HFF-Myc (cell line): ENCODE measurements around the gene EP400.

Source experiments
- DNase-seq: peaks from one replicate; pipeline ENCODE4 v3.0.0-alpha.2; 2011; ENCODE audit warnings: low read depth; ENCODE audit errors: extremely low read depth
- H3K4me3 ChIP-seq: replicated peaks from 2 replicates; pipeline ENCODE4 v1.5.1; 2011; ENCODE audit warnings: low read depth, mild to moderate bottlenecking, control low read depth, low read length
- CTCF ChIP-seq: IDR thresholded peaks from 2 replicates; pipeline ENCODE4 v1.5.1; 2012; ENCODE audit warnings: mild to moderate bottlenecking, low read depth, low read length, control low read depth; ENCODE audit errors: missing control alignments

EP400 gene

DNA sequence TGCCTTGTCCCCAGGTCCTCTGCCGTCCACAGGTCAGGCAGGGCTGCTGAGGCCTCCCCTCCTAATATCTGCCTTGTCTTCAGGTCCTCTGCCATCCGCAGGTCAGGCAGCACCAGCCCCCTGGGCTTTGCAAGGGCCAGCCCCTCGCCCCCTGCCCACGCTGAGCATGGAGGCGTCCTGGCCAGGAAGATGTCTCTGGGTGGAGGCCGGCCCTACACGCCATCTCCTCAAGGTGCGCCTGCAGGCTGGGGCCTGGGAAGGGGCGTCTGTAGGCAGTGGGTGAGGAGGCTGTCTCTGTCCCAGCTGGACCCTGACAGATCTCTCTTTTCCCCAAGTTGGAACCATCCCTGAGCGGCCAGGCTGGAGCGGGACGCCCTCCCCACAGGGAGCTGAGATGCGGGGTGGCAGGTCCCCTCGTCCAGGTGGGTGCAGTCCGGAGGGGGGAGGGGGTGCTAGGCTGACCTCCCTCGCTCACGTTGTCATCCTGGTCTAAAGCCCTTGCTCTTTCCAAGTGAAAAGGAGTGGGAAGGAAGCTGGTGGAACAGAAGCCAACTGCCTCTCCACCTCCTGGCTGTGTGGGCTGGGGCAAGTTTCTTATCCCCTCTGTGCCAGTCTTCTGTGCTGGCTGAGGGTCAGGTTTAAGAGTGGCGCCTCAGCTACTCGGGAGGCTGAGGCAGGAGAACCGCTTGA lies 34.6 kb upstream of the EP400 start:
- H3K4me3 ChIP-seq, result no peak overlapping the region
- no peak for DNase-seq
- TF ChIP-seq CTCF, result no peak

- H3K4me3 ChIP-seq, result no peak overlapping the region
- DNase-seq, result no peak
- no peak for TF ChIP-seq CTCF
Observed at GRCh38 chr12:131915823-131916222, 33.9 kb upstream of the EP400 start.

DNA sequence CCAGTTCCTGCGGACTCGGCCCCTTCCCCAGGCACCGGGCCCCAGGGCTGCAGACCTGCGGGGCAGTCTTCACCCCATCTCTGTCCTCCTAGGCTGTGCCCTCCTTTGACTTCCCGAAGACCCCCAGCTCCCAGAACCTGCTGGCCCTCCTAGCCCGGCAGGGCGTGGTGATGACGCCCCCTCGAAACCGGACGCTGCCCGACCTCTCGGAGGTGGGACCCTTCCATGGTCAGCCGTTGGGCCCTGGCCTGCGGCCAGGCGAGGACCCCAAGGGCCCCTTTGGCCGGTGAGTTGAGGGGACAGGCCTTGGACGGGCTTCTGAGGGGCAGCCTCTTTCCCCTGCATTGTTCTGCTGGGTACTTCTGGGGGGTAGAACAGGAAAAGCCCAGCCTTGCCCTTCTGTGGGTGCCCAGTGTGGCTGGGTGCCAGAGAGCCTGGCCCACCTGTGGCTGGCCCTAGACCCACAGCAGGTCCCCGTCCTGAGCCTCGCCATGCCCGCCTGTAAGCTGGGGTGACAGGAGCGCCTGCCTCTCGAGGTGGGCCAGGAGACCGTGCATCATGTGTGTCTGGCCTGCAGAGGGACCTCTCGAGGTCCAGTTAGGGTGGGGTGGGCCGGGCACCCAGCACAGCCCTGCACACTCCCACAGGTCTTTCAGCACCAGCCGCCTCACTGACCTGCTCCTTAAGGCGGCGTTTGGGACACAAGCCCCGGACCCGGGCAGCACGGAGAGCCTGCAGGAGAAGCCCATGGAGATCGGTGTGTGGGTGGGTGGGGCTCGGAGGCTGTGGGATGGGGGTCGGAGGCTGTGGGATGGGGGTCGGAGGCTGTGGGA lies 33.2 kb upstream of the EP400 start:
- TF ChIP-seq CTCF, result no peak
- DNase-seq, result no peak
- H3K4me3 ChIP-seq, result no peak overlapping the region

GRCh38 chr12:131917139-131917710 lies 32.5 kb upstream of the EP400 start:
- DNase-seq, result no peak
- no peak overlapping the region for H3K4me3 ChIP-seq
- no peak for TF ChIP-seq CTCF

DNA sequence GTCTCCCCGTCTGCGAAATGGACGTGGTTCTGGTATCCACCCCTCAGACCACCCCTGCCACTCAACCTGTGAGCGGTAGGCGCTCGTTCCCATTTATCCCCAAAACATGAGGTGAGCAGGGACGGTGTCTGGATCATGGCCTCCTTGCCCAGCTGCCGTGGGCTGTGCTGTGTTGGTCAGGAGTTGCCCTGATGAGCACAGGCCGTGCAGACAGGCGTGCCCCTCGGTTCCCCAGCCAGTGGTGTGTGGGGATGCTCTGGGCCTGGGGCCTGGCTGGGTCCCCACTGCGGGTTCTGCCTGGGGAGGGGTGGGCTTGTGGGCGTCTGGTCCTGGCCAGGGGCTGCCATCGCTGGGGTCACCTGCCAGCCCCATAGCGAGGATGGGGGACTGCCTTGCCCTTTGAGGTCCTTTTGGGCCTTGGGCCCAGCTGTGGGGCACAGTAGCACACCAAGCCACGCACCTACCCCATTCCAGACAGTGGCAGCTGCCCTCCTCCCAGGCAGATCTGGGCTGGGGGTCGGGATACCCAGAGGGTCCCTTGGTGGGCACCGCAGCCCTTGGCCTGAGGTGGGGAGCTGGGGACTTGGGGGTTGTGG lies 31.9 kb upstream of the EP400 start:
- no peak for DNase-seq
- no peak for TF ChIP-seq CTCF
- no peak overlapping the region for H3K4me3 ChIP-seq

DNA sequence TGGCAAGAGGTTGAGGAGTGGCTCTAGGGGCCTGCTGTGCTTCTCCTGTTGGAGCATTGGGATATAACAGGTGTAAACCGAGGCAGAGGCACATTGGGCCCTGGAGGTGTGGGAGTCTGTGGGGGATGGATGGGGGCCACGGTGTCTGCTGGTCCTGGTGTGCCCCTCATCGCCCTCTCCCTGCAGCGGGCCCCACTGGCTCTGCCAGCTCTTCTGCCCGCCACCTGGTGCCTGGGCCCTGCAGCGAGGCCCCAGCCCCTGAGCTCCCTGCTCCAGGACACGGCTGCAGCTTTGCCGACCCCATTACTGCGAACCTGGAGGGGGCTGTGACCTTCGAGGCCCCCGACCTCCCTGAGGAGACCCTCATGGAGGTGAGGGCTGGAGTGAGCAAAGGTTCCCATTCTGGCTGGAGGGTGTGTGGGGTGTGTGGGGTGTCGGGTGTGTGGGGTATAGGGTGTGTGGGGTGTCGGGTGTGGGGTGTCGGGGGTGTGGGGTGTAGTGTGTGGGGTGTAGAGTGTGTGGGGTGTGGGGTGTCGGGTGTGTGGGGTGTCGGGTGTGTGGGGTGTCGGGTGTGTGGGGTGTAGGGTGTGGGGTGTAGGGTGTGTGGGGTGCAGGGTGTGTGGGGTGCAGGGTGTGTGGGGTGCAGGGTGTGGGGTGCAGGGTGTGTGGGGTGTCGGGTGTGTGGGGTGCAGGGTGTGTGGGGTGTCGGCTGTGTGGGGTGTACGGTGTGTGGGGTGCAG lies 31.3 kb upstream of the EP400 start:
- TF ChIP-seq CTCF, result no peak
- no peak for DNase-seq
- H3K4me3 ChIP-seq, result no peak overlapping the region
